HepG2 (cell line): Measurements from ENCODE around the gene SULT2B1. TPM values are rescaled to one million over a fixed set of nuclear protein-coding genes. Genes with fewer than 3 reads are reported as not detected.
A peak's percentile ranks its signal among the peaks of the same experiment; 100 is the strongest.

Experiments used
- KAT8 ChIP-seq: IDR thresholded peaks from 2 replicates; pipeline ENCODE4 v1.6.1; 2016; ENCODE audit warnings: missing genetic modification reagents, missing compliant biosample characterization
- MAZ ChIP-seq, 2 experiments: sonication (generic) in 1 of 2; formaldehyde crosslinking in 1 of 2; IDR thresholded peaks; 2 replicates each; pipeline versions ENCODE4 v1.5.0 to v1.6.1; 2012 to 2020; ENCODE audit warnings: low read depth in 2 of 2, mild to moderate bottlenecking in 2 of 2, borderline replicate concordance in 1 of 2, improper control_type of control experiment in 1 of 2, low read length in 1 of 2, missing genetic modification reagents in 1 of 2, moderate library complexity in 1 of 2
- MED1 ChIP-seq: sonication (generic); formaldehyde crosslinking; IDR thresholded peaks from 2 replicates; pipeline ENCODE4 v1.4.0; 2020; ENCODE audit warnings: missing genetic modification reagents
- NR2F6 ChIP-seq, 2 experiments: IDR thresholded peaks; 2 replicates each; pipeline ENCODE4 v1.6.1; 2016; ENCODE audit warnings: antibody characterized with exemption in 1 of 2, mild to moderate bottlenecking in 1 of 2
- STAG1 ChIP-seq: sonication (generic); formaldehyde crosslinking; IDR thresholded peaks from 2 replicates; pipeline ENCODE4 v1.4.0; 2020; ENCODE audit warnings: missing genetic modification reagents
- YY1 ChIP-seq: IDR thresholded peaks from 2 replicates; pipeline ENCODE4 v1.6.1; 2011; ENCODE audit warnings: low read length, low read depth, moderate library complexity, mild to moderate bottlenecking; ENCODE audit not compliant: insufficient read depth, insufficient replicate concordance
- ZBTB1 ChIP-seq: sonication (generic); formaldehyde crosslinking; IDR thresholded peaks from 2 replicates; pipeline ENCODE4 v1.4.0; 2020; ENCODE audit warnings: missing genetic modification reagents, borderline replicate concordance
- ZNF557 ChIP-seq: sonication (generic); formaldehyde crosslinking; IDR thresholded peaks from 2 replicates; pipeline ENCODE4 v1.4.0; 2020; ENCODE audit warnings: missing genetic modification reagents
- ZNF780A ChIP-seq: sonication (generic); formaldehyde crosslinking; IDR thresholded peaks from 2 replicates; pipeline ENCODE4 v1.8.0; 2022; ENCODE audit warnings: mild to moderate bottlenecking, missing genetic modification reagents, moderate library complexity
- polyA plus RNA-seq, 8 experiments: library from polyadenylated mRNA; depleted of rRNA in 3 of 8; stranded (reverse) in 7 of 8; unstranded in 1 of 8; fragments of >200 nt; fragmentation: Illumina TruSeq in 4 of 8; extraction: Trizol in 4 of 8; gene quantifications; 2 replicates each; pipeline versions ENCODE4 v1.2.1 to v1.2.3, GENCODE V29; 2011 to 2016; ENCODE audit warnings: low read depth in 4 of 8, missing spikeins in 1 of 8, mixed read lengths in 1 of 8; ENCODE audit not compliant: insufficient read depth in 1 of 8
- total RNA-seq, 5 experiments: library from RNA; depleted of rRNA; stranded (reverse); fragments of >200 nt; fragmentation: Illumina TruSeq; extraction: Trizol; gene quantifications; 2 replicates each; pipeline ENCODE4 v1.2.3, GENCODE V29; 2016; ENCODE audit warnings: low read depth in 1 of 5
- TF ChIP-seq, protein P1 (sequence below): sonication (generic); formaldehyde crosslinking; IDR thresholded peaks from 2 replicates; pipeline ENCODE4 v1.5.0; 2020; ENCODE audit warnings: mild to moderate bottlenecking, missing genetic modification reagents, moderate library complexity
- TF ChIP-seq, protein P2 (sequence below): sonication (generic); formaldehyde crosslinking; IDR thresholded peaks from 2 replicates; pipeline ENCODE4 v1.5.0; 2020; ENCODE audit warnings: mild to moderate bottlenecking, missing genetic modification reagents

Gene SULT2B1
- total and polyA plus RNA-seq, 2 of the 13 experiments (the other 11 are each of a cell fraction or from before 2014, with no cell fraction given) = 0.13 TPM; not detected in 1

DNA sequence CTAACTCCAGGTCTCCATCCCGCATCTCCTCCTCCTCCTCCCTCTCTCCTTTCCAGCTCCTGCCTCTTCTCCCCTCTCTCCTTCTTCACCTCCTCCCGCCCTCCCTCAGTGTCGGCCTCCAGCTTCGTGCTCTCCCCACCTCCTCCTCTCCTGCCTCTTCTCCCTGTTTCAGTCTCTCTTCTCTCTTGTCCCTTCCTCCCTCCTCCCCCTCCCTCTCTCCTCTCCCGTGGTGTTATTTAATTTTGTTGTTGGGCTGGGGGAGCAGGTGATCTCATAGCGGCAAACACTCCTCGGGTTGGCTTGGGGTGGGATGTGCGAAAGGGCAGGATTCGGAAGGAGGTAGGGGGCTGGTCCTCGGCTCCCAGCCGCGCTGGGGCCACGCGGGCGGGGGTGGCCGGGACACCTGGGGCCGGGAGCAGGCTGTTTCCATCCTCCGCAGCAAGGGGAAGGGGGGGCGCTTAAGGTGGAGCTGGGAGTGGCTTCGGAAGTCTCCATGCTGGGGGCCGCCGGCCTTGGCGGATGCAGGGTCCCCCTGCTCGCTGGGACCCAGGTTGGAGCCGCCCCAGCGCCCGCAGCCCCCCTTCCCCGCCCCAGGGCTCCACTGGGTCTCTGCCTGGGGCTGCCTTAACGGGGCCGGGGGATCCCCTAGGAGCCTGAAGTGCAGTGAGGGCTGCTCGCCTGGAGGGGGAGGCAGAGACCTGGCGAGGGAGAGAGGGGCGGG lies 94.2 kb downstream of the SULT2B1 start, which contains the start of gene CA11 (continued):
- TF ChIP-seq NR2F6 (IDR thresholded peaks at IDR 0.05) = no peak
- TF ChIP-seq NR2F6 (CRISPR knock-in tag; IDR thresholded peaks at IDR 0.05) = peak; percentile 35; the same call in 1 of the 2 replicates
- no peak for TF ChIP-seq ZNF557
- TF ChIP-seq KAT8 = 0 out of 2 replicates have a peak, but pooled peaks have one; percentile 27
- 0 out of 2 replicates have a peak, but pooled peaks have one; percentile 20 for TF ChIP-seq ZNF780A (CRISPR knock-in tag)
- no peak for TF ChIP-seq ZBTB1
- peak; percentile 88 for TF ChIP-seq STAG1 (CRISPR knock-in tag)
- TF ChIP-seq, protein P1, sequence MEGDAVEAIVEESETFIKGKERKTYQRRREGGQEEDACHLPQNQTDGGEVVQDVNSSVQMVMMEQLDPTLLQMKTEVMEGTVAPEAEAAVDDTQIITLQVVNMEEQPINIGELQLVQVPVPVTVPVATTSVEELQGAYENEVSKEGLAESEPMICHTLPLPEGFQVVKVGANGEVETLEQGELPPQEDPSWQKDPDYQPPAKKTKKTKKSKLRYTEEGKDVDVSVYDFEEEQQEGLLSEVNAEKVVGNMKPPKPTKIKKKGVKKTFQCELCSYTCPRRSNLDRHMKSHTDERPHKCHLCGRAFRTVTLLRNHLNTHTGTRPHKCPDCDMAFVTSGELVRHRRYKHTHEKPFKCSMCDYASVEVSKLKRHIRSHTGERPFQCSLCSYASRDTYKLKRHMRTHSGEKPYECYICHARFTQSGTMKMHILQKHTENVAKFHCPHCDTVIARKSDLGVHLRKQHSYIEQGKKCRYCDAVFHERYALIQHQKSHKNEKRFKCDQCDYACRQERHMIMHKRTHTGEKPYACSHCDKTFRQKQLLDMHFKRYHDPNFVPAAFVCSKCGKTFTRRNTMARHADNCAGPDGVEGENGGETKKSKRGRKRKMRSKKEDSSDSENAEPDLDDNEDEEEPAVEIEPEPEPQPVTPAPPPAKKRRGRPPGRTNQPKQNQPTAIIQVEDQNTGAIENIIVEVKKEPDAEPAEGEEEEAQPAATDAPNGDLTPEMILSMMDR (CRISPR knock-in tag) = peak; percentile 98
- TF ChIP-seq, protein P2, sequence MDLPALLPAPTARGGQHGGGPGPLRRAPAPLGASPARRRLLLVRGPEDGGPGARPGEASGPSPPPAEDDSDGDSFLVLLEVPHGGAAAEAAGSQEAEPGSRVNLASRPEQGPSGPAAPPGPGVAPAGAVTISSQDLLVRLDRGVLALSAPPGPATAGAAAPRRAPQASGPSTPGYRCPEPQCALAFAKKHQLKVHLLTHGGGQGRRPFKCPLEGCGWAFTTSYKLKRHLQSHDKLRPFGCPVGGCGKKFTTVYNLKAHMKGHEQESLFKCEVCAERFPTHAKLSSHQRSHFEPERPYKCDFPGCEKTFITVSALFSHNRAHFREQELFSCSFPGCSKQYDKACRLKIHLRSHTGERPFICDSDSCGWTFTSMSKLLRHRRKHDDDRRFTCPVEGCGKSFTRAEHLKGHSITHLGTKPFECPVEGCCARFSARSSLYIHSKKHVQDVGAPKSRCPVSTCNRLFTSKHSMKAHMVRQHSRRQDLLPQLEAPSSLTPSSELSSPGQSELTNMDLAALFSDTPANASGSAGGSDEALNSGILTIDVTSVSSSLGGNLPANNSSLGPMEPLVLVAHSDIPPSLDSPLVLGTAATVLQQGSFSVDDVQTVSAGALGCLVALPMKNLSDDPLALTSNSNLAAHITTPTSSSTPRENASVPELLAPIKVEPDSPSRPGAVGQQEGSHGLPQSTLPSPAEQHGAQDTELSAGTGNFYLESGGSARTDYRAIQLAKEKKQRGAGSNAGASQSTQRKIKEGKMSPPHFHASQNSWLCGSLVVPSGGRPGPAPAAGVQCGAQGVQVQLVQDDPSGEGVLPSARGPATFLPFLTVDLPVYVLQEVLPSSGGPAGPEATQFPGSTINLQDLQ = no peak
- TF ChIP-seq MED1 = no peak
- TF ChIP-seq YY1 = peak; percentile 29
- TF ChIP-seq MAZ (IDR thresholded peaks at IDR 0.05; ENCODE audit: borderline replicate concordance, low read depth, low read length) = peak; percentile 93
- peak; percentile 76; the same call in 1 of the 2 replicates for TF ChIP-seq MAZ (CRISPR knock-in tag; IDR thresholded peaks at IDR 0.05; ENCODE audit: low read depth)
